ENCODE measurements around the gene TBC1D21. TPM values are rescaled to one million over a fixed set of nuclear protein-coding genes. Genes with fewer than 3 reads are reported as not detected.

Gene TBC1D21
- total and polyA plus RNA-seq, 9 of the 15 experiments (the other 6 are each of a cell fraction or from before 2014, with no cell fraction given): not detected

GRCh38 chr15:73840771-73841170 lies 32.6 kb upstream of the TBC1D21 start:
- Histone ChIP-seq H3K9me1 (ENCODE audit: control insufficient read depth, insufficient read depth, low read length) (no peaks in the 10 kb centered on the region), H3K36me3 (ENCODE audit: control insufficient read depth, insufficient read depth, low read length) (no peaks in the 10 kb centered on the region), H2AFZ (ENCODE audit: low read depth, low read length) (no peak overlapping the region), H3K9ac (ENCODE audit: insufficient read depth in 1 of 2, low read depth in 2 of 2, low read length in 2 of 2) (no peak overlapping the region), H3K4me1 (replicated peaks in 1 of 2; ENCODE audit: control insufficient read depth in 2 of 2, insufficient read depth in 2 of 2, low read length in 2 of 2) (no peaks in the 10 kb centered on the region), H3K27me3 (ENCODE audit: control insufficient read depth in 2 of 2, insufficient read depth in 2 of 2, low read length in 2 of 2) (peaks cover 9 to 53% of the 10 kb centered on the region in 2 experiments; a peak in 3 of 5 replicates), H3K79me2 (ENCODE audit: control insufficient read depth, insufficient read depth, low read length) (no peaks in the 10 kb centered on the region), H4K20me1 (replicated peaks; ENCODE audit: control insufficient read depth, insufficient read depth, low read length) (peaks cover 5% of the 10 kb centered on the region; the same call in 1 of the 2 replicates), H3K4me3 (no peak overlapping the region), H3K27ac (ENCODE audit: extremely low read depth, low read depth, low read length) (no peak overlapping the region), H3K9me3 (replicated peaks; ENCODE audit: control insufficient read depth, insufficient read depth, low read depth, low read length) (no peaks in the 10 kb centered on the region), H3K4me2 (ENCODE audit: insufficient read depth, low read length) (no peak overlapping the region)
- TF ChIP-seq ZNF586 (CRISPR knock-in tag; conservative IDR thresholded peaks at IDR 0.05): no peak
- no peak for FAIRE-seq
- POLR2A ChIA-PET: interaction anchor here (1.3 kb wide), 1 partner anchor 12 kb away, joined by 3 read pairs; no protein-coding TSS in a partner anchor
- CTCF ChIA-PET (ENCODE audit: low intra/inter-chr PET ratio): no interaction called here
- DNase-seq (ENCODE audit: extremely low read depth in 1 of 4, low spot score in 3 of 4): no peak
- intact Hi-C loops (cut with micrococcal nuclease): no loop called here
- WGBS (ENCODE audit: insufficient coverage, low coverage, missing lambda C conversion rate): under 1% methylated on average over 8 of the region's 8 CpGs
- ATAC-seq: no peak
- in situ Hi-C loops (cut with MboI): no loop called here
- BruUV-seq (replicated peaks): no TSS peak

GRCh38 chr15:73841756-73842725 lies 31.3 kb upstream of the TBC1D21 start:
- intact Hi-C loops (cut with micrococcal nuclease): no loop called here
- H3K9ac ChIP-seq (ENCODE audit: insufficient read depth in 1 of 2, low read depth in 2 of 2, low read length in 2 of 2): no peak overlapping the region
- FAIRE-seq (no peak), ATAC-seq (no peak), DNase-seq (ENCODE audit: extremely low read depth in 1 of 4, low spot score in 3 of 4) (no peak)
- in situ Hi-C loops (cut with MboI): no loop called here
- H3K9me1 ChIP-seq (ENCODE audit: control insufficient read depth, insufficient read depth, low read length): no peaks in the 10 kb centered on the region
- H3K36me3 ChIP-seq (ENCODE audit: control insufficient read depth, insufficient read depth, low read length): no peaks in the 10 kb centered on the region
- H3K4me3 ChIP-seq: no peak overlapping the region
- no TSS peak for BruUV-seq (replicated peaks)
- H3K4me2 ChIP-seq (ENCODE audit: insufficient read depth, low read length): no peak overlapping the region
- peaks cover 9 to 40% of the 10 kb centered on the region in 2 experiments; a peak in 3 of 5 replicates for H3K27me3 ChIP-seq (ENCODE audit: control insufficient read depth in 2 of 2, insufficient read depth in 2 of 2, low read length in 2 of 2)
- H2AFZ ChIP-seq (ENCODE audit: low read depth, low read length): no peak overlapping the region
- H3K4me1 ChIP-seq (replicated peaks in 1 of 2; ENCODE audit: control insufficient read depth in 2 of 2, insufficient read depth in 2 of 2, low read length in 2 of 2): no peaks in the 10 kb centered on the region
- H3K79me2 ChIP-seq (ENCODE audit: control insufficient read depth, insufficient read depth, low read length): no peaks in the 10 kb centered on the region
- ChIA-PET CTCF (ENCODE audit: low intra/inter-chr PET ratio) (no interaction called here), POLR2A (no interaction called here)
- no peak overlapping the region for H3K27ac ChIP-seq (ENCODE audit: extremely low read depth, low read depth, low read length)
- H3K9me3 ChIP-seq (replicated peaks; ENCODE audit: control insufficient read depth, insufficient read depth, low read depth, low read length): no peaks in the 10 kb centered on the region
- WGBS (ENCODE audit: insufficient coverage, low coverage, missing lambda C conversion rate): 3% methylated on average over 17 of the region's 17 CpGs
- 0 out of 2 replicates have a peak, but pooled peaks cover 5% of the 10 kb centered on the region for H4K20me1 ChIP-seq (replicated peaks; ENCODE audit: control insufficient read depth, insufficient read depth, low read length)
- TF ChIP-seq ZNF589 (CRISPR knock-in tag; IDR thresholded peaks at IDR 0.05; ENCODE audit: low read depth) (no peak), ZNF644 (tag; IDR thresholded peaks at IDR 0.05; ENCODE audit: low read depth) (no peak), EP300 (IDR thresholded peaks at IDR 0.05; ENCODE audit: low read length) (no peak), ZFPM2 (CRISPR knock-in tag; IDR thresholded peaks at IDR 0.05) (no peak), THAP12 (CRISPR knock-in tag; IDR thresholded peaks at IDR 0.05) (no peak), ZNF384 (IDR thresholded peaks at IDR 0.05; ENCODE audit: low read depth, low read length) (no peak)
- TF ChIP-seq, protein P1, sequence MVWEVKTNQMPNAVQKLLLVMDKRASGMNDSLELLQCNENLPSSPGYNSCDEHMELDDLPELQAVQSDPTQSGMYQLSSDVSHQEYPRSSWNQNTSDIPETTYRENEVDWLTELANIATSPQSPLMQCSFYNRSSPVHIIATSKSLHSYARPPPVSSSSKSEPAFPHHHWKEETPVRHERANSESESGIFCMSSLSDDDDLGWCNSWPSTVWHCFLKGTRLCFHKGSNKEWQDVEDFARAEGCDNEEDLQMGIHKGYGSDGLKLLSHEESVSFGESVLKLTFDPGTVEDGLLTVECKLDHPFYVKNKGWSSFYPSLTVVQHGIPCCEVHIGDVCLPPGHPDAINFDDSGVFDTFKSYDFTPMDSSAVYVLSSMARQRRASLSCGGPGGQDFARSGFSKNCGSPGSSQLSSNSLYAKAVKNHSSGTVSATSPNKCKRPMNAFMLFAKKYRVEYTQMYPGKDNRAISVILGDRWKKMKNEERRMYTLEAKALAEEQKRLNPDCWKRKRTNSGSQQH (CRISPR knock-in tag; IDR thresholded peaks at IDR 0.05): no peak

Data from K562 (cell line).